Medulla oblongata (tissue), 1 donor: Measurements from ENCODE around the gene KLHDC4.
"Not testable (repeated sequence)": the region's sequence is repeated elsewhere in the genome, so short reads cannot be mapped to it uniquely, and the experiment has no call there.

Source experiments
- DNase-seq: peaks from one replicate; pipeline ENCODE4 v3.0.0-alpha.2; 2015; ENCODE audit errors: extremely low spot score

KLHDC4 gene

DNA sequence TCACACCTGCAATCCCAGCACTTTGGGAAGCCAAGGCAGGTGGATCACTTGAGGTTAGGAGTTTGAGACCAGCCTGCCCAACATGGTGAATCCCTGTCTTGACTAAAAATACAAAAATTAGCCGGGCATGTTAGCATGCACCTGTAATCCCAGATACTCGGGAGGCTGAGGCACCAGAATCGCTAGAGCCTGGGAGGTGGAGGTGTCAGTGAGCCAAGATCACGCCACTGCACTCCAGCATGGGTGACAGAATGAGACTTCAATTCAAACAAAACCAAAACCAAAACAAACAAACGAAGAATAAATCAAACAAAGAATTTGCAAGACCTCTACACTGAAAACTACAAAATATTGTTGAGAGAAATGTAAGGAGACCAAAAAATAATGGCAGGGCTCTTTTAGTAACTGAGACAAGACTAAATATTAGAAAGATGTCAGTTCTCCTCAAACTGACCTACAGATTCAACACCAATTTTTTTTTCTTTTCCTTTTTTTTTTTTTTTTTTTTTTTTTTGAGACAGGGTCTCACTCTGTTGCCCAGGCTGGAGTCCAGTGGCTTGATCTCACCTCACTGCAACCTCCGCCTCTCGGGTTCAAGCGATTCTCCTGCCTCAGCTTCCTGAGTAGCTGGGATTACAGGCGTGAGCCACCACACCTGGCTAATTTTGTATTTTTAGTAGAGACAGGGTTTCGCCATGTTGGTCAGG is 23.1 kb upstream of the KLHDC4 start:
- not testable (repeated sequence) for DNase-seq

DNA sequence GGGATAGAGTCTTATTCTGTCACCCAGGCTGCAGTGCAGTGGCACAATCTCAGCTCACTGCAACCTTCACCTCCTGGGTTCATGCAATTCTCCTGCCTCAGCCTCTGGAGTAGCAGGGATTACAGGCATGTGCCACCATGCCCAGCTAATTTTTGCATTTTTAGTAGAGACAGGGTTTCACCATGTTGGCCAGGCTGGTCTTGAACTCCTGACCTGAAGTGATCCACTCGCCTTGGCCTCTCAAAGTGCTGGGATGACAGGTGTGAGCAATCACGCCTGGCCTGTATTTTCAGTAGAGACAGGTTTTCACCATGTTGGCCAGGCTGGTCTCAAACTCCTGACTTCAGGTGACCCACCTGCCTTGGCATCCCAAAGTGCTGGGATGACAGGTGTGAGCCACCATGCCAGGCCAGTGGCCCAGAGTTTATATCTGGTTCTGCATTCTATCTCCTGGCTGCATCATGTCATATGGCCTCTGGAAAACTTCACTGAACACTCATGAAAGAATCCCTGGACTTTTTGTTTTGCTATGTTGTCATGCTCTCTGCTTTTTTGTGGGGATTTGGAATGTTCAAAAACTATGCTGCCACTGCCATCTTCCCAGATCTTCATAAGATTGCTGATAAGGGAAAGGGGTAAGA is 21.8 kb upstream of the KLHDC4 start:
- not testable (repeated sequence) for DNase-seq

DNA sequence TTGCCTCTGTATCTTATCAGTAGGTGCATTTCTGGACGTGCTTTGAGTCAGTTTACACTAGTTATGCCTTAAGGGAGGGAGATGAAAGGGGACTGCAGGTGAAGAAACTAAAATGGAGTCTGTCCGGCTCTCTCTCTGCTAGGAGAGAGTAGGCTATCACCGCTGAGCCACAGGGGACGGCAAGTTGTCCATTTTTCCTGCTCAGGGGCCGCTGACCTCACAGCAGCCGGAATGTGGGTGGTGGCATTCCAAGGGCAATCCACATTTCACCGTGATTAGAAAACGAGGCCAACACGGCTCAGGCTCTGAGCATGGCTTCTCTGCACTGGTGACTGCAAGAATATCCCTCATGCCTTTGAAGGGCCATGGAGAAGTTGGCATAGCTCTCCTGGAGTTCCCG is 19.0 kb upstream of the KLHDC4 start:
- DNase-seq = no peak

DNA sequence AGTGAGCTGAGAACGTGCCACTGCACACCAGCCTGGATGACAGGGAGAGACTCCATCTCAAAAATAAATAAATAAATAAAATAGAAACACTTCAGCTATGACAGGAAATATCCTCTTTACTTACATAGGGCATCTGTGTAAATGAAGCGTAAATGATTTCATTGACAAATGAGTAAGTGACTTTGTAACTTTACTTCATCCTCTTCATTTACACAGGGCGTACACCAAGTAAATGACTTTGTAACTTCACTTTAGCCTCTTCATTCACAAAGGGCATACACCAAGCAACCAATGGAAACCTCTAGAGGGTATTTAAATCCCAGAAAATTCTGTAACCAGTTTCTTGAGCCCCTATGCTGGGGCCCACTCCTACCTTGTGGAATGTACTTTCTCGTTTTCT is 16.2 kb upstream of the KLHDC4 start:
- no peak for DNase-seq

DNA sequence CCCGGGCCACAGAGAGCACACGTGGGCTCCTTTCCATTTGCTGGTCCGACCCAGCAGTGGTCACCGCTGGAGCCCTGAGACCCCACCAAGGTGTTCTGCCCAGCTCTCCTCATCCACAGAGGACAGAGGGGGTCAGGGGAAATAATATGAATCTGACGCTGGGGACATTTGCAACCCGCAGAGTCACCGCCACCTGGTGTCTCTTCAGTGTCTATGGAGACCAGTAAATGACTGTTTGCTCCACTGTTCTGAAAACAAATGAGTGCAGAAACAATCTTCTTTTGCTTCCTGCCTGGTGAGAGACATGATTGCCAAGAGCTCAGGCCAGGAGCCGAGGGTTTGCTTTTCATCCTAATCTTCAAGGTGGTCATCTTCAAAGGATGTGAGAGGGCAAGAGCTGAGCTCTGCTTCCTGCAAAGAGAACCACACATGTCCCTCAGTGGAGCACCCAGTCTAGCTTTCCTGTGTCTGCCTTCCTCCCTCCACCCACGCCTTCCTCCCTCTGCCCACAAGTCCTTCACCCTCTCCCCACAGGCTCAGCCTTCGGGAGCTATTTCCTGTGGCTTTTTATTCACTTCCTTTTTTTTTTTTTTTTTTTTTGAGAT is 14.7 kb upstream of the KLHDC4 start:
- peak; percentile 81 for DNase-seq

DNA sequence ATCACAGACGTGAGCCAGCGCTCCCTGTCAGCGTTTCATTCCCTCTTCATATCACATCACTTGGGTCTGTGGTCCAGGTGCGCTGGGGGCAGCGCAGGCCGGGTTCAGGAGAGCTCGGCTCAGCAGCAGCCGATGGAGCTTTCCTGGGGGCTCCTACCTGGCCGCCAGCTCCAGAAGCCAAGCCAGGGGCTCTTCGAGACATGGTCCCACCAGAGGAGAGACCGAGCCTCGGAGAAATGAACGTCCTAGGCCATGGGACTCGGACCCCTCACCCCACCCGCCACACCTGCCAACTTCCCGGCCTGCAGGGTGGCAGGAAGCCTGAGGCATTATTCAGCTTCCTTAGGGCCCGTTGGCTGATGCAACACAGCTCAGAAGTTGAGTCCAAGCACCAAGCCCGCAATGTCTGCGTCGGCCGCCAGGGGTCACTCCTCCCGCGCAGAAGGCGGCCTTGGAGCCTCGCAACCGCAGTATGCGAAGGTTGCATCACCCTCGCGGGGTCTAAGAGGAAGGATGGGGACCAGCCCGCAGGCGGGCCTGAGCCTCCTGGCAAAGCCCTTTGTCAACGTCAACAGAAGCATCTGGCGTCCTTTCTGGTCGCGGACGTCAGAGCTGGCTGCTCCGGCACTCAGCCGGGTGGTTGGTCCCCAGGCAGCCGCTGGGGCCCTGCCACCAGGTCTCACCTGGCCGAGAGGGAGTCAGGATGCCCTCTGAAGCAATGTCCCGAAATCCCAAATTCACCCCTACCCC is 13.2 kb upstream of the KLHDC4 start:
- peak; percentile 94 for DNase-seq

DNA sequence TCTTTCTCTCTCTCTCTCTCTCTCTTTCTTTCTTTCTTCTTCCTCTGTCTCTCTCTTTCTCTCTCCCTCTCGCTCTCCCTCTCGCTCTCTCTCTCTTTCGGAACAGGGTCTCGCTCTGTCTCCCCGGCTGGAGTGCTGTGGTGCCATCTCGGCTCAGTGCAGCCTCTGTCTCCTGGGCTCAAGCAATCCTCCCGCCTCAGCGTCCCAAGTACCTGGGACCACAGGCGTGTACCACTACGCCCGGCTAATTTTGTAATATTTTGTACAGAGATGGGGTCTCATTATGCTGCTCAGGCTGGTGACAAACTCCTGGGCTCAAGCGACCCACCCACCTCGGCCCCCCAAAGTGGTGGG is 12.7 kb upstream of the KLHDC4 start:
- DNase-seq = no peak

DNA sequence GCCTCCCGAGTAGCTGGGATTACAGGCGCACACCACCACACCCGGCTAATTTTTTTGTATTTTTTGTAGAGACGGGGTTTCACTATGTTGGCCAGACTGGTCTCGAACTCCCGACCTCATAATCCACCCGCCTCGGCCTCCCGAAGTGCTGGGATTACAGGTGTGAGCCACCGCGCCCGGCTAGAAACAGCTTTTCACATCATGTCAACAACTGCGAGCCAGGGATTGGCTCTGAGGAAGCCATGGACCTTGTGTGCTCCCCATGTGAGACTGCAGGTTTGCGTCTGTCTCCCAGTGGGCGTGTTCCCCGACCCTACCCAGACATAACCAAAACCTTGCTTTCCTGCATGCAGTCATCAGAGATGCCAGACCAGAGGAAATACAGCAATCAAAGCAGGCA is 8.1 kb upstream of the KLHDC4 start:
- DNase-seq = not testable (repeated sequence)

DNA sequence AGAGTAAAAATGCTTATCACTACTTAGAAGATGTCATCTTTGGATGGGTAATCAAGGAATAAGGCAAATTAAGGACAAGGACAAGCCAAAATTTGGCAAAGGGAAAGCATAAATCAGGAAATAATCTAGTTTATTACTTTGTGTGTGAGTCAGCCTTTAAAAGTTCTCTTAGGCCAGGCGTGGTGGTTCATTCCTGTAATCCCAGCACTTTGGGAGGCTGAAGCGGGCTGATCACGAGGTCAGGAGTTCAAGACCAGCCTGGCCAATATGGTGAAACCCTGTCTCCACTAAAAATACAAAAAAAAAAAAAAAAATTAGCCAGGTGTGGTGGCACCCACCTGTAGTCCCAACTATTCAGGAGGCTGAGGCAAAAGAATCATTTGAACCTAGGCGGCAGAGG is 1.7 kb upstream of the KLHDC4 start:
- not testable (repeated sequence) for DNase-seq

DNA sequence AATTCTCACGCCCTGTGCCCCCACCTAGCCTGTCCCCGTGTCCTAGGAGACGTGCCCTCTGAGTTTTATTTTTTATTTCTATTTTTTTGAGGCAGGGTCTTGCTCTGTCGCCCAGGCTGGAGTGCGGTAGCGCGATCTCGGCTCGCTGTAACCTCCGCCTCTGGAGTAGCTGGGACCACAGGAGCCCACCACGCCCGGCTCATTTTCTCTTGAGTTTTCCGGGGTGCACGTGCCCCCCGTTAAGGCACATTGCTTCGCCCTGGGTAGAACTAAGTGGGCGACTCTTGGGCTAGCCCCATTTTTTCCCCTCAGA is 655 bp upstream of the KLHDC4 start:
- DNase-seq = no peak

DNA sequence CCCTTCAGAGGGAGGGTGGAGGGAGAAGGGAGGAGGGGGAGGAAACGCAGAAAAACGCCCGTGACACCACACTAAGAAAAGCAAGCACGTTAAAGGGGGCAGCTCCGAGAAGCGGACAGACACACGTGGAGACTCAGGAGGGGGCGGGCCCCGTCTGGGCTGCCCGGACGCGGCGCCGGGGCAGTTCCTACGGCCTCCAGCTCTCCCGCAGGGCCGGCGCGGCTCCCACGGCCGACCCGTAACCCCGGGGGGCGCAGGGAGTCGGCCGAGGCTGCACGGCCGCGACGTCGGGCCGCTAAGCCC is 362 bp downstream of the KLHDC4 start:
- DNase-seq = no peak

DNA sequence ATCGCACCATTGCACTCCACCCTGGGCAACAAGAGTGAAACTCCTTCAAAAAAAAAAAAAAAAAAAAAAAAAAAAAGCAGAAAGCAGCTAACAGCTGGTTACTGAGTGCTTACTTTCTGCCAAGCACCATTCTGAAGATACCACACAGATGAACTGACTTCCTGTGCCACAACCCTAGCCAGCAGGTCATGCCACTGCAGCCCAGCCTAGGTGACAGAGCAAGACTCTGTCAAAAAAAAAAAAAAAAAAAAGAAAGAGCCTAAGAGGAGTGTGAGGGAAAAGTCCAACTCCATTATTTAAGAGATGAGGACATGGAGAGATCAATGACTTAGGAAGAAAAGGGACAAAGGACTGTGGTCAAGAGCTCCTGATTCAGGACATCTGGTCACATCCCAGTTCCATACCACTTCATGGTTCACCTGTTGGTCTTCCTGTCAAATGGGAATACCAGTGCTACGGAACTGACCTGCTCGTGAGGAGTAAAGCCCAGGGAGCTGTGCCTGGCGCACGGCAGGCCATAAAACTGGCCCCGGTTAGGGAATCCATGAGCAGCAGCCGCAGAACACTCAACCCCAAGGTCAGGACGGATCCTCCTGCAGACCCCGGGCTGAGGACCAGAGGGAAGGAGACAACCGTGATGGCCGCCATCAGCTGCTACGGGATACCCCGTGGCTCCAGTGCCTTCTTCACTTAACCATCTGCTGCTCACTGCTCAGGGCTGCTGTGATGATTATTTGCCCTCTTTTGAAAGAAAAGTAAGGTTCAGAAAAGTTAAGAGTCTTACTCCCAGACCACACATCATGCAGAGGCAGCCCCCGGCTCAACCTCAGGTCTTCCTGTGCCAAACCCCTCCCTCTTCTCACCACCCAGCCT is 950 bp downstream of the KLHDC4 start:
- no peak for DNase-seq

DNA sequence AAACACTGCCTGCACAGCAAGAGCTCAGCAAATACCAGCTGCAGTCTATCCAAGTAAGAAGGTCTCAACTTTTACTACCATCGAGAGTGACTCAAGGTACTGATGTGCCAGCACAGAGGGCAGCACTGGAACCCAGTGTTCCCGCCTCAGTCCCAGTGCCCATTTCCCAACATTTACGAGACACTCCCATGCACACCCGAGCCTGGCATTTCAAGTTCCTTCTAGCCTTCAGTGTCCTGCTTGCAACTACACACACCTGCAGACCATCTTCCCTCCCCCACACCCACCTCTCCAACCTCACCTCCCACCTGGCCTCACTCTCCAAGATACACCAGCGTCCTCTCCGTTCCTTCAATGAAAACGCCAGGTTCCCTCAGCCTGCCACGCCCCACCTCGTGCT is 3.2 kb downstream of the KLHDC4 start:
- DNase-seq = no peak

DNA sequence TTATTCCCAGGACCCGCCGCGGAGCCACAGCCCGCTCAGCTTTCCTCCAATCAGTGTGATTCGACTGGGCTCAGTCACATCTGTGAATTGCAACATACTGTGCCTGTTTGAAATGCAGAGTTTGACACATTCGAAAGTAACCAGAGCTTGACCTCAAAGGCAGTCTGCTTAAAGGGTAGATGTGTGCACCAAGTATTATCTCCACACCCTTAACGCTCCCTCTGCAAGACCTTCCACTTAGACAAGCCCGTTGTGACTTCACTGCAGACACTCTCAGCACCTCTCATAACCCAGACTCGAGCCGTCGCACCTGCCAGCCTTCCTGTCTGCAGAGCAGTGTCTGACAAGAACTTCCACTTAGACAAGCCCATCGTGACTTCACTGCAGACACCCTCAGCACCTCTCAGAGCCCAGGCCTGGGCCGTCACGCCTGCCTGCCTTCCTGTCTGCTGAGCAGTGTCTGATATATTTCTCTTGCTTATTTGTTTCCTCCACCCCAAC is 3.7 kb downstream of the KLHDC4 start:
- no peak for DNase-seq

DNA sequence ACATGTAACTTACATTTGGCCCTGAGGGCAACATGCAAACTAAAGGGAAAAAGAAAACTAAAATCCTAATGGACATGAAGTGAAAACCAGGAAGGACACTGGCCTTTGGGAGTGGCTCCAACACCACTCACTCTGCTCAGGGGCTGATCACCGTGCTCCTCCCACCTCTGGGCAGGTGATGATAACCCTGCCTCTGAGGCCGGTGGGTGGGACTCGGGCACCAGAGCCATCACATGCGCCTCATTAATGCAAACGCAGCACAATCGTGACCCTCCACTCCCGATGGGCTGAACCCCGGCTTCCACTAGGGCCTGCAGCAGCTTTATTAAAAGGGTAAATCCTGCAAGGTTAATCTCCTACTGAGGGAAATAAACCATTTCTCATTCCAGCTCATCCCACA is 4.7 kb downstream of the KLHDC4 start:
- DNase-seq = no peak

DNA sequence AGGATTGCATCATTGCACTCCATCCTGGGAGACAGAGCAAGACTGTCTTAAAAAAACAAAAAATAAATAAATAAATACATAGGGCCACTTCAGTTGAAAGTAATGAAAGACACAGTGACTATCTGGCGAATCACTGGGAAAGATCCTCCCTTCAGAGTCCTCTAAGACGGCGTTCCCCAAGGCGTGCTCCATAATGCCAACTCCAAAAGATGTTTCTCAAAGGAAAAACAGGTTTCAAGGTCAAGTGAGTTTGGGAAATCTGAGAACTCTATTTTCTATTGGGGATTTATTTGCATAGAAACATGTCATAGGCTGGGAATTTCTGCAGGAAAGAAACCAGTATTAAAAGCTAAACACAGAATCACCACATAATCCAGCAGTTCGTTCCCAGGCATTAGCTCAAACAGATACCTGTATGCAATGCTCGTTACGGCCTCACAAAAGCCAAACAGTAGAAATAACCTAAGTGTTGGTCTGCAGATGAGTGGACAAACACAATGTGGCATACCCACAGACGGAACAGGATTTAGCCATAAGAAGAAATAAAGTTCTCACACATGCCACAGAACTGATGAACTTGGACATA is 7.9 kb downstream of the KLHDC4 start:
- no peak for DNase-seq

DNA sequence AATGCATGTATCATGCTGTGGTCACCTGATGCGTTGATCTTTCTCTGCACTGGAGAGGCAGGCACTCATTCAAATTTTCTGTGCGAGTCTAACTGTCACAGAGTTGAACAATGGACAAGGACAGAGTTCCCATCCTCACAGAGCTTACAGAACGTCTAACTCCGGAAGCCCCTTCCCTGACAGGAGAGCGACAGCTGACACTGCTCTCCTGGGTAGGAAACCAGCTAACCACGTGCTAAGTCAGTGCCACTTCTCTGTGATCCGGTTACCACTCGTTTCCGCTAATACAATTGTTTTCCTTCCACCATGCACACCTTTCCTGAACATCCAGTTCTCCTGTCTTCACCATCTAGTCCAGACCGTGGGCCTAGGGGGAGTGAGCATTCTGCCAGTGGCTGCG is 11.3 kb downstream of the KLHDC4 start:
- DNase-seq = no peak

DNA sequence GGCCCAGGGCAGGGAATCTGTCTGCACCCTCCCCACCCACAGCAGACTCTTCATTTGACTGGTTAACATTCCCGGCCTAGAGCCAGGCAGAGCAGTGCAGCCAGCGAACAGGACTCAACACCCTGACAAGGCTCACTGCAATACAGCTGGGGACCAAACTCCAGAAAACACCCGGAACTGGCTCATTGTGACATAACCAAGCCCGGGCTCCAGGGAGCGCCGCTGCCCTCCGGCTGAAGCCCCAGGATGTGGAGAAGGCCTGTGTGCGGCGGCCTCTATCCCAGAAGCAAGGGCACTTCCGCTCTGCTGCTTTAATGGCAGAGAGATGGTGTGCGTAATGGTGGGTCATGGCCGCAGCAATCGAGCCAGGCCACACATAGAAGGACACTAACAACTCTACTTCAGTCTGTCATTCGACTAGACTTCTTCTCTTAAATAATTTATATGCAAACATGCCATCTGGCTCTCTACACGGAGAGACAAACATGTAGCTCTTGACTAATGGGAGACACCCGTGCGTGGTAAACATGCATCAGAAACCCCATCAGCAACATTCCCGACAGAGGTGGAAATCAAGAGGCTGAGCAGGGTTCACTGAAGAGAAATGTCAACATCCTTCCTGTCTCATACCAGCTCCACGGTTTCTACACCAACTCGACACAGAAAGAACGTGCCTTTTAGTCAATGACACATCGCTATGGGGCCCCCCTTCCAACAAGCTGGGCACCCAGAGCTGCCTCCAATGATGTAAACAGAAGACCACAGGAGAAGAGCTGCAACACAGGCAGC is 18.0 kb downstream of the KLHDC4 start:
- DNase-seq = no peak

DNA sequence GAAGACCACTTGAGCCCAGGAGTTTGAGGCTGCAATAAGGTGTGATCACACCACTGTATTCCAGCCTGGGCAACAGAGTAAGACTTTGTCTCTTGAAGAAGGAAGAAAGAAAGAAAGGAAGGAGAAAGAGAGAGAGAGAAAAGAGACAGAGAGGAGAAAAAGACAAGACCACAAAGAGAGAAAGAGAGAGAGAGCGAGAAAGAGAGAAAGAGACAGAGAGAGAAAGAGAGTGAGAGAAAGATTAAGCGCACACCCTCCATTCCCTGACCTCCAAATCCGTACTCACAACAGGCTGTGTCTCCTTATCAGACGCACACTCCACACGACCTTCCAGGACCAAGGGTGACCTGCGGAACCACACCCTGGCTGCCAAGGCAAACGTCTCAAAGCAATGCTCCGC is 19.6 kb downstream of the KLHDC4 start:
- no peak for DNase-seq

DNA sequence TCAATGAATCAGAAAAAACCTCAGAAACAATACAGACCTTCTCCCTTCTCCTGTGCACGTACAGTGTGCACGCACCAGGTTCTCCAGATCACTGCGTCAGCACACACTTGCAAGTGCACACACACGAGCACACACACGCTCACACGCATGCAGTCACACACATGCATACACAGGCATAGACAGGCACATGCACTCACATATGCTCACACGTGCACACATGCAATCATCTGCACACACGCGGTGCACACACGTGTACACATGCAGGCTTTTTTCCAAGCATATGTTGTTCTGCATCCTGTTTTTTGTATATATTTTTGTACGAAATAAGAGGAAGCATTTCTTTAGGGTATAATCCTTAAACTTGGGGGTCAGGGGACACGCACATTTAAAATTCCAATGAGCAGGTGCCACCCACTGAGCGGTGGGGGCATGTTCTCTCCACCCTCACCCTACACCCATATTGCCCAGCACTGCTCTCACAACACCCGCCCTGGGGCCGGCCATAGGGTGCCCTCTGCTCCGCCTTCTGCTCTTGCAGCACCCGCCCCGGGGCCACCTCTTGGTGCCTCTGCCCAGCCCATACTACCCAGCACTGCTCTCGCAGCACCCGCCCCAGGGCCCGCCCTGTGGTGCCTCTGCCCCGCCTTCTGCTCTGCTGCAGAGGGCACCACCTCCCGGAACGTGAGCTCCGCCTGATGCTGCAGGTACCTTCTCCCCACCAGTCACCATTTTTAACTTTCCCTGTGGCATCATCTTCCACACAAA is 20.9 kb downstream of the KLHDC4 start:
- no peak for DNase-seq
